Activated CD4-positive, alpha-beta memory T cell treated with anti-CD3 and anti-CD28 coated beads for 36 hours (primary cell): ENCODE measurements around the gene FNDC1. TPM values are rescaled to one million over a fixed set of nuclear protein-coding genes. Genes with fewer than 3 reads are reported as not detected.

Experiments
- CTCF ChIA-PET: fragments of 350-600 bp; sonication (Branson Sonifier 250); formaldehyde crosslinking; loops from one replicate; lab custom pipeline; 2021; ENCODE audit warnings: antibody characterized with exemption, inconsistent platforms; lab: Charles Lee
- POLR2A ChIA-PET: fragments of 350-600 bp; sonication (Branson Sonifier 250); formaldehyde crosslinking; loops from one replicate; lab custom pipeline; 2021; ENCODE audit warnings: antibody characterized with exemption; lab: Charles Lee
- DNase-seq: peaks from one replicate; pipeline ENCODE4 v3.0.0-alpha.2; 2020
- H3K27ac Mint-ChIP-seq: one replicate; pipeline ENCODE4 v1.8.0; 2021; ENCODE audit warnings: mixed read lengths
- H3K27me3 Mint-ChIP-seq: one replicate; pipeline ENCODE4 v1.8.0; 2021; ENCODE audit warnings: mixed read lengths
- H3K36me3 Mint-ChIP-seq: one replicate; pipeline ENCODE4 v1.8.0; 2021; ENCODE audit warnings: mixed read lengths
- H3K4me1 Mint-ChIP-seq: one replicate; pipeline ENCODE4 v1.8.0; 2021; ENCODE audit warnings: low read depth, mixed read lengths
- H3K4me3 Mint-ChIP-seq: one replicate; pipeline ENCODE4 v1.8.0; 2021; ENCODE audit warnings: mild to moderate bottlenecking, mixed read lengths
- H3K9me3 Mint-ChIP-seq: one replicate; pipeline ENCODE4 v1.8.0; 2021; ENCODE audit warnings: mixed read lengths
- intact Hi-C: fragments of 100-400 bp; cut with micrococcal nuclease; formaldehyde crosslinking; loops from one replicate; pipeline ENCODE4 v1.15.1; 2023
- total RNA-seq, 2 experiments: library from RNA; stranded (reverse); gene quantifications; one replicate each; pipeline ENCODE4 v1.2.3, GENCODE V29; 2021

Gene FNDC1
- total RNA-seq, 2 experiments from 2014 or later: not detected

DNA sequence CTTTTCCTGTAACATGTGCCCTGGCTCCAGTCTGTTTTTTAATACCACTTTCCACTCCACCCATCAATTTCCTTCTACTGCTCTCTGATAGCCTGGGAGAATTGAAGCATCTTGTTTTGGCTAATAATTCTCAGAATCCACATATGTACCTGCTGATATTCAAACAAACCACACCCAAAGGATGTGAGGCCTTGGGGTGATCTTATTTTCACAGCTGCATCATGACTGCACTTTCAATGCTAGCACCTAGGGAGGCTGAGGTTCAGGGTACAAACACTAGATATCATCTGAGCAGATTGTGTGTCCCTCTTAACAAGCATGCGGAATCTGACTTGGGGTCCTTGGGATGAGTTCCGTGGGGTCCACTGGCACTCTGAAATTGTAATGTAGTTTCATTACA is 12.7 kb downstream of the FNDC1 start:
- Mint-ChIP-seq H3K36me3 (no peaks in the 10 kb centered on the region), H3K9me3 (peaks cover 13% of the 10 kb centered on the region), H3K27ac (no peak overlapping the region), H3K4me1 (peaks cover 16% of the 10 kb centered on the region), H3K27me3 (no peaks in the 10 kb centered on the region), H3K4me3 (no peak overlapping the region)
- CTCF ChIA-PET: interaction anchor here (2.7 kb wide), 1 partner anchor 12 kb away, joined by 9 read pairs; no protein-coding TSS in a partner anchor
- POLR2A ChIA-PET: no interaction called here
- no peak for DNase-seq
- intact Hi-C loops: no loop called here

DNA sequence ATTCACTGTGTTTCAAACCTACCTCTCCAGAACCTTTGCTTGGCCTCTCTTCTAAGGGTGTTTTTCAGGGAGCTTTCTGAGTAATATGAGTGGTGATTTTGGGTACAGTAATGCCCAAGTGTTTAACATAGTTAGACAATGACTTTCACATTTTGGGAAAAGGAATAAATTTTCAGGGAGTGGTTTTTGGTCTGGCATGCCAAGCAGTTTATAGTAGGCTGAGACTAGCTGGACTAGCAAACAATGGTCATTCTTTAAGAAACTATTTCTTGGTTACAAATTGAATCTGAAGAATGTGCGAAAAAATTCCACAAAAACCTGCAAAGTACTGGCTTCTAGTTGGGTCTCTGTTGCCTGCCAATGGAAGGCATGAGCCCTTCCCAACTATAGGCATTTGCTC is 15.4 kb downstream of the FNDC1 start:
- H3K36me3 Mint-ChIP-seq: no peaks in the 10 kb centered on the region
- H3K4me1 Mint-ChIP-seq: peaks cover 16% of the 10 kb centered on the region
- no peak for DNase-seq
- CTCF ChIA-PET: interaction anchor here (1.3 to 2.7 kb wide), 3 partner anchors 9 to 68 kb away, joined by 6 to 20 read pairs (median 9); no protein-coding TSS in a partner anchor
- H3K4me3 Mint-ChIP-seq: no peak overlapping the region
- intact Hi-C loops: no loop called here
- H3K27ac Mint-ChIP-seq: no peak overlapping the region
- peaks cover 3% of the 10 kb centered on the region for H3K27me3 Mint-ChIP-seq
- peaks cover 13% of the 10 kb centered on the region for H3K9me3 Mint-ChIP-seq
- POLR2A ChIA-PET: no interaction called here

DNA sequence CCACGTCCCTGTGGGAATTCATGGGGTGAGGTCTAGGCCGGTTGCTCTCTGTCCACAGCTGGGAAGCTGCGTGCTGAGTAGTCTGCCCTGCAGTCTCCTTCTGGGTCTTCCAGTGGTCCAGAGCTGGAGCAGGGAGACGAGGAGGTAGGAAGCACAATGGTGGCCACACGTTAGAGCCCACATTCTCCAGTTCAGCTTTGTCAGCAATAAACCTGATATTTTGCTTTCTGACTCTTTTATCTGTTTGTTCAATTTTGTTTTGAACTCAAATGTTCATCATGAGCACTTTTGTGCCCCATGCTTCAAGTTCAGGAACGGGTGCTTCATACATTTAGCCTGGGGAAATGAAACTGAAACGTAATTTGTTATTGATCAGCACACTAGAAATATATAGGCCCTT is 21.3 kb downstream of the FNDC1 start:
- Mint-ChIP-seq H3K4me1 (no peaks in the 10 kb centered on the region), H3K27ac (no peak overlapping the region), H3K4me3 (no peak overlapping the region), H3K36me3 (no peaks in the 10 kb centered on the region), H3K9me3 (peaks cover 8% of the 10 kb centered on the region), H3K27me3 (peaks cover 3% of the 10 kb centered on the region)
- intact Hi-C loops: no loop called here
- CTCF ChIA-PET: no interaction called here
- no peak for DNase-seq
- POLR2A ChIA-PET: no interaction called here

DNA sequence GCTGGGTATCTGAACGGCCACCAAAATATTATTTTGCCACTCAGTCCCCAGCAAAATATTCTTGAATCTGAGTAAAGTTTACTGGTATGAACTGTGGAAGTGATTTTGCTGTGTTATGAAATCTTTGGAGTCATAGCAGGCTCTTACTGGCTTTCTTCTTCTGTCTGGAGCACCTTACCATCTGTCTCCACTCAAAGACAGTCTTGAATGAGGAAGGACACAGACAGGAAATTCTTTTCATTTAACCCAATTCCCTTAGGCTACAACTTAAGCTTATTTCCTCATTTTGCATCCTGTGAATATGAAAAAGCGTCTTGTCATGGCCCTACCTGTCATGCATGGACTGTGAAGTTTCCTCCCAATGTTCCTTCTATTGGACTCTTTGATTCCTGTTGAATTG is 24.7 kb downstream of the FNDC1 start:
- POLR2A ChIA-PET: no interaction called here
- DNase-seq: no peak
- intact Hi-C loops: no loop called here

DNA sequence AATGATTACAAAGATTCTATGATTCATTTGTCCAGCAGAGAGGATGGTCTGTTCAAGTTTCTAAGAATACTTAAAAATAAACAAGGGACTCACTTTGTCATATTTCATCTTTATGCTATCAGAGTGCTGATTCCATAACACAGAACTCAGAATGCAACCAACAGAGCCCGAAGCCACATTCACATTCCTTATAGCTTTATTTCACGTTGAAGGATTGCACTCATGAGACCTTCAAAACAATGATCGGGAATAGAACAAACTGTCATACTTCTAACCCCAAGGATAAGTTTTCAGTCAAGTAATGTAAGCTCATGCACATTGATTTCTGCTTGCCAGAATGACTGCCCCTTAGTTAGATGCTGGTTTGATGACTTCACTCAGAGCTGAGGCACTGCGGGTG is 25.2 kb downstream of the FNDC1 start:
- POLR2A ChIA-PET: no interaction called here
- Mint-ChIP-seq H3K36me3 (no peaks in the 10 kb centered on the region), H3K4me3 (no peak overlapping the region), H3K4me1 (no peaks in the 10 kb centered on the region), H3K27me3 (peaks cover 11% of the 10 kb centered on the region), H3K9me3 (no peaks in the 10 kb centered on the region), H3K27ac (no peak overlapping the region)
- intact Hi-C loops: no loop called here
- no peak for DNase-seq
- CTCF ChIA-PET: interaction anchor here (2.2 kb wide), 1 partner anchor 11 kb away, joined by 9 read pairs; no protein-coding TSS in a partner anchor

More for the DNA sequence above, 24.7 kb downstream of the FNDC1 start:
- Mint-ChIP-seq H3K4me1 (no peaks in the 10 kb centered on the region), H3K27ac (no peak overlapping the region), H3K4me3 (no peak overlapping the region), H3K36me3 (no peaks in the 10 kb centered on the region), H3K9me3 (no peaks in the 10 kb centered on the region), H3K27me3 (peaks cover 10% of the 10 kb centered on the region)
- CTCF ChIA-PET: interaction anchor here (2.2 kb wide), 1 partner anchor 11 kb away, joined by 9 read pairs; no protein-coding TSS in a partner anchor

DNA sequence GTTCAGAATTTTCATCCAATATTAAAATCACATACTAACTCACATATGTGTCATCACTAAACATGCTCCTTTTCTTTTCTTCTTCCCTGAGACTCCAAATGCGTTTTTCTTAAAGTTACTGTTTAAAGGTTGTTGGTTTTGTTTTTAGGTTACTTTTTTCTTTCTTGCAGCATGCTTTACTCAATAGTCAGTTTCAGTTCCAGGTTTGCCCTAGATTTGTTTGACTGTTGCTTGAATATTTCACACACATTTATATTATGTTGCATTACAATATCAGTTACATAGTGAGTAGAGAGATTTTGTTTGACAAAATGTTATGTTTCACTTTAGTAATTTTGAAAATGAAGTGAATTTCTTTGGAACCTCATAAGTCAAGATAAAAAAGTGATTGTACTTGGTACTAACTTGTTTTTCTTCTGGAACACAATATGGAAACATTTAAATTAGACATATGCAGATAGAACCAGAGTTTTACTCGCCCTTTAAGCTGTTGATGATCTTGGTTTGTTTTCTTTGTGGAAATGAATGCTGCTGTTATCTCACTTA is 27.3 kb downstream of the FNDC1 start:
- H3K9me3 Mint-ChIP-seq: no peaks in the 10 kb centered on the region
- H3K4me1 Mint-ChIP-seq: no peaks in the 10 kb centered on the region
- H3K4me3 Mint-ChIP-seq: no peak overlapping the region
- intact Hi-C loops: no loop called here
- DNase-seq: no peak
- POLR2A ChIA-PET: no interaction called here
- peaks cover 19% of the 10 kb centered on the region for H3K27me3 Mint-ChIP-seq
- H3K36me3 Mint-ChIP-seq: no peaks in the 10 kb centered on the region
- no peak overlapping the region for H3K27ac Mint-ChIP-seq
- CTCF ChIA-PET: no interaction called here

DNA sequence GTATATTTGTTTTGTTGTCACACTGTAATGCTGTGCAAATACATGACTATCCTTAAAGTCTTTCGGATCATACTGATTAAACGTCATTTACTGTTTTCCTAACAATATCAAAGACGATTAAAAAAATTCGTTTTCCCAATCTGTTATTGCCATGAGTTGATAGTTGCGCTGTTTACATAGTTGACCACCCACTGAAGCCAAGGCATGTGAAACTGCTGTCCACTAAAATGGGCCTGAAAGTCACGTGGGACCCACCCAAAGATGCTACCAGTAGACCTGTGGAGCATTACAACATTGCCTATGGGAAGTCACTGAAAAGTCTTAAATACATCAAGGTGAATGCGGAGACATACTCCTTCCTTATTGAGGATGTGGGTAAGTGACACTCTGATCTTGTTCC is 28.1 kb downstream of the FNDC1 start:
- Mint-ChIP-seq H3K36me3 (no peaks in the 10 kb centered on the region), H3K27me3 (peaks cover 19% of the 10 kb centered on the region), H3K9me3 (no peaks in the 10 kb centered on the region), H3K4me1 (no peaks in the 10 kb centered on the region), H3K4me3 (no peak overlapping the region), H3K27ac (no peak overlapping the region)
- CTCF ChIA-PET: no interaction called here
- intact Hi-C loops: no loop called here
- POLR2A ChIA-PET: no interaction called here
- no peak for DNase-seq

DNA sequence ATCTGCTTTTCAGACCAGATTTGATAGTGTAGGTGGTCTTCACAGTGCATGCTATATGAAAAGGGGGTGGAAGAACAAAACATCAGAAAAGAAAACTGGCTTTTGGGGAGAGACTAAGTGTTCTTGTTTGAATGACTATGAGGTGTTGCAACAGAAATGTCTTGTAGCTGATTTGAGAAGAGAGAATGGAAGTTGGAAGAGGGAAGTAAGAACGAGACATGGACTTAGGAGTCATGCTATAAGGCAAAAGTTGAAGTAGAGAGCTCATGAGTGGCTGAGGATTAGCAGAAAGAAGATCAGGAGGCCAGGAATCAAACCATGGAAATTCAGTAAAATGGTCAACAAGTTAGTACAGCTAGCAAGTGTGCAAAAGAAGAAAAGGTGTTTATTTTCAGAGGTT is 32.1 kb downstream of the FNDC1 start:
- no peak for DNase-seq
- H3K4me1 Mint-ChIP-seq: no peaks in the 10 kb centered on the region
- CTCF ChIA-PET: interaction anchor here (1.3 kb wide), 1 partner anchor 51 kb away, joined by 3 read pairs; no protein-coding TSS in a partner anchor

DNA sequence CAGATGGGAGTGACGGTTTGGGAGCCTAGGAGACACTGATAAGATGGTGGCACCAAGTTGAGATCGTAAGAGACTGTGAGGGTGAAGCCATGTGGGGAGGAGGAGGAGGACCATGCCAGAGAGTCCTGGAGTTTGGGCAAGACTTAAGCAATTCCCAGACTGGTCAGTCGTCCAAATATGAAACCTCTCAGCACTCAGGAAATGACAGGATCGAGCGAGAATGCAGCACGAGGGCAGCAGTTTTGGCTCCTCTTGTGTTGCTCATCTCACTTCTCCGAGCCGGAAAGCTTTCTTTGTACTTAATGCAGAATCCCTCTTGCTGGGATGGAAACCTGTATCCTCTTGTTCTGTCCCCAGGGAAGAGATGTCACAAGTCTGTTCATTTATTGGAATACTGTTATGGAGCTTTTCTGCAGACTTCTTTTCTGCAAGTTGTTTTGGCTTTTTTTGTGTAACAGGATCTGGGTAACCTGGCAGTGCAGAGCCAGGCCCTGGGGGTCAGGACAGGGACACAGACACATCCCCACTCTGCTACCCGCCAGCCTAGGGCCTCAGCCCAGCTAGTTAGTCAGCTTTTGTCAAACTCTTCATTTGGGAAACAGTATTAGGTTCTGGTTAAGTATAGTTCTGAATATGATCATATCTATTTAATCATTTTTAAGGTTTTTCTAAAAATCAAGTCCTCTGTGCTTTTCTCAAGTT is 34.3 kb downstream of the FNDC1 start:
- no peak overlapping the region for H3K27ac Mint-ChIP-seq
- no peak for DNase-seq
- H3K9me3 Mint-ChIP-seq: no peaks in the 10 kb centered on the region
- H3K4me1 Mint-ChIP-seq: no peaks in the 10 kb centered on the region
- ChIA-PET CTCF (no interaction called here), POLR2A (no interaction called here)
- no peak overlapping the region for H3K4me3 Mint-ChIP-seq
- H3K27me3 Mint-ChIP-seq: peaks cover 13% of the 10 kb centered on the region
- intact Hi-C loops: no loop called here
- H3K36me3 Mint-ChIP-seq: no peaks in the 10 kb centered on the region

More for the DNA sequence above, 32.1 kb downstream of the FNDC1 start:
- H3K36me3 Mint-ChIP-seq: no peaks in the 10 kb centered on the region
- H3K27ac Mint-ChIP-seq: no peak overlapping the region
- POLR2A ChIA-PET: no interaction called here
- no peak overlapping the region for H3K4me3 Mint-ChIP-seq
- intact Hi-C loops: no loop called here
- peaks cover 19% of the 10 kb centered on the region for H3K27me3 Mint-ChIP-seq
- no peaks in the 10 kb centered on the region for H3K9me3 Mint-ChIP-seq

DNA sequence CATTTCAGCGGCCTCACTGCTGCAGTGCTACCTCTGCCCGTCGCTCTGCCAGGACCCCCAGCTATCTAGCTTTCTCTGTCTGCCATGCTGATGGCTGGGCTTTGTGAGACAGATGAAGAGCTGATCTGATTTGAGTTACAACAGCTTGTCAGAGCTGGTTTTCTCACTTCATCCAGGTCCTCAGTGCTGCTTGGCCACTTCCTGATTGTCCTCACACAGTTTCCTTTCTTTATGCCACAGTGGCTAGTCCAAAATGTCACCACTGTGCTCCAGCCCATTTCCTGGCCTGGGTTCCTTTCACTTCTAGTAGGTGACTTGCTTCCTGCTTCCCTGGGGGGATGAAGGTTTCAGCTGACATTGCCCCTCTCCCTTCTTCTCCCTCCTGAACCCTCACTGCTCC is 35.4 kb downstream of the FNDC1 start:
- no peaks in the 10 kb centered on the region for H3K36me3 Mint-ChIP-seq
- no peak overlapping the region for H3K27ac Mint-ChIP-seq
- H3K27me3 Mint-ChIP-seq: peaks cover 10% of the 10 kb centered on the region
- no peak for DNase-seq
- no peaks in the 10 kb centered on the region for H3K9me3 Mint-ChIP-seq
- ChIA-PET POLR2A (no interaction called here), CTCF (no interaction called here)
- H3K4me3 Mint-ChIP-seq: no peak overlapping the region
- intact Hi-C loops: no loop called here
- H3K4me1 Mint-ChIP-seq: no peaks in the 10 kb centered on the region

DNA sequence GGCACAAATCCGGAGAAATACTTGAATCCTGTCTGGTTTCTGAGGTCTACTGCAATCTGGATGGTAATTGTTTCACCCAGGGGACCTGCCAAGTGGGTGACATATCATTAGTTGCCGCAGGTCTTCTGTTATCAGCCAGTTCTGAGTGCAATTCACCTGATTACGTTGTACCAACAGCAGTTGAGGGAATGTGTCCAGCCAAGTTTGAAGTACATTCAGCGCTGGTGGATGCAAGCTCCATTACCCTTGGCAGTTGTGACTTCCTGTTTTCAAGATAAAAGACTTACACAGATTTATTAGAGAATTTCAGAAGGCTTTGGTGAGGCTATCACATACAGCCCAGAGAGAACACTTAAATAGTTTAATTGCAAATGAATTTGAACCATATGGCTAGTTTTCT is 42.8 kb downstream of the FNDC1 start:
- Mint-ChIP-seq H3K27me3 (no peaks in the 10 kb centered on the region), H3K4me1 (no peaks in the 10 kb centered on the region), H3K9me3 (no peaks in the 10 kb centered on the region), H3K4me3 (no peak overlapping the region), H3K36me3 (no peaks in the 10 kb centered on the region), H3K27ac (no peak overlapping the region)
- CTCF ChIA-PET: interaction anchor here (1.2 to 2.4 kb wide), 3 partner anchors 24 to 443 kb away, joined by 3 to 11 read pairs (median 5); no protein-coding TSS in a partner anchor
- intact Hi-C loops: no loop called here
- POLR2A ChIA-PET: no interaction called here
- DNase-seq: no peak

DNA sequence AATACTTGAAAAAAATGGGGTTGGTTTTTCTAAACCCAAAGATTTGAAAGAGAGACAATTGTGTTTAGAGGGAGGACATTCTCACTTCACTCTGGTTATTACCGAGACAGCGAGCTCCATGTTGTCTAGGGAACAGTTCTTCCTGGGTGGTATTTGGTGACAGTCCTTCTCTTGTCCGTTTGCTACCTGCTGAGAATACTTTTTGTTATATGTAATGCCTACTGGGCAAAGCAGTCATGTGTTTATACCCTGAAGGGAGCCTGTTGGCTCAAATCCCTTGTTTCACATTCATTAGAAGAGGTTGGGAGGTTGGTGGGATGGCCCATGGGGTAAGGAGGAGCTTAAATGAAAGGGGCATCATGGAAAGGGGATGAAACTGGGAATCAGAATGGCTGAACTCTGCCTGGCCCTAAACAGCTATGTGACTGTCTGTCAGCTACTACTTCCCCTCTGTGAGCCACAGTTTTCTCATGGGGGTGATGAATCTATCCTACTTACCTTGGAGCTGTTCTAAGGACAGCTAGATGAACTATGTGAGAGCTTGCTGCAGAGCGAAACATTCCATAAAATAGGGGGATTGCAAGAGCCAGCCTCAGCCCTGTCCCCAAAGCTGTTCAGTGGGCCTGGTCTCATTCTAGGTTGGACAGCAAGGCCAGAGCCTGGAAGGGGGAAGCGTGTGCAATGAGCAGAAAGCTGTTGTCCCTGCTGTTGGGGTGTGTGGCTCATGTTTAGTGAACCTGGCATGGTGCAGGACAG is 43.5 kb downstream of the FNDC1 start:
- Mint-ChIP-seq H3K27me3 (no peaks in the 10 kb centered on the region), H3K4me3 (no peak overlapping the region), H3K4me1 (no peaks in the 10 kb centered on the region), H3K36me3 (no peaks in the 10 kb centered on the region), H3K27ac (no peak overlapping the region), H3K9me3 (no peaks in the 10 kb centered on the region)
- ChIA-PET POLR2A (no interaction called here), CTCF (interaction anchor here (1.2 to 2.4 kb wide), 3 partner anchors 23 to 442 kb away, joined by 3 to 11 read pairs (median 5); no protein-coding TSS in a partner anchor)
- intact Hi-C loops: no loop called here
- no peak for DNase-seq
